HepG2 (cell line): Measurements from ENCODE around the gene G6PC3. TPM values are rescaled to one million over a fixed set of nuclear protein-coding genes. Genes with fewer than 3 reads are reported as not detected.

Experiments
- ATAC-seq: fragments of 200-7000 bp; cut with Tn5 transposase; 3 replicates; pipeline ENCODE4 v1.9.1; 2020; ENCODE audit warnings: mild to moderate bottlenecking, moderate library complexity
- BruUV-seq: library from RNA; stranded (reverse); fragments of 400-500 nt; replicated peaks from 2 replicates; lab custom pipeline; 2021; lab: Mats Ljungman, UMichigan
- CTCF ChIA-PET: fragments of 300-600 bp; formaldehyde crosslinking; extraction: SDS; loops from one replicate; lab custom pipeline; 2021; ENCODE audit warnings: low total read pairs, inconsistent platforms, low intra/inter-chr PET ratio; lab: Yijun Ruan, JAX
- POLR2A ChIA-PET: fragments of 350-600 bp; sonication (Branson Sonifier 250); formaldehyde crosslinking; loops from one replicate; lab custom pipeline; 2020; ENCODE audit warnings: antibody characterized with exemption, inconsistent platforms; lab: Yijun Ruan, JAX
- DNase-seq: peaks from one replicate; pipeline ENCODE4 v3.0.0-alpha.2; 2015; ENCODE audit warnings: low spot score
- FAIRE-seq: peaks from 3 replicates; lab custom pipeline; 2011; peaks lifted over from hg19 to GRCh38; lab: Jason Lieb, UNC
- H2AFZ ChIP-seq: one replicate; pipeline ENCODE4 v1.6.1; 2011; ENCODE audit warnings: low read length, inconsistent platforms
- H3K27ac ChIP-seq: fragments of 300-600 bp; 3 replicates; pipeline ENCODE4 v1.8.0; 2011; ENCODE audit warnings: mixed run types, mild to moderate bottlenecking, mixed read lengths, low read length, inconsistent platforms; ENCODE audit not compliant: insufficient read depth; ENCODE audit errors: extremely low read length
- H3K27me3 ChIP-seq, 2 experiments: fragments of 200-600 bp in 1 of 2; 2 replicates in 1 of 2; 3 replicates in 1 of 2; pipeline versions ENCODE4 v1.6.0 to v1.8.0; 2011; ENCODE audit warnings: low read length in 2 of 2, mild to moderate bottlenecking in 2 of 2, moderate library complexity in 2 of 2, inconsistent platforms in 1 of 2; ENCODE audit not compliant: insufficient read depth in 2 of 2, control insufficient read depth in 1 of 2
- H3K36me3 ChIP-seq, 2 experiments: fragments of 200-600 bp in 1 of 2; replicated peaks in 1 of 2; 2 replicates in 1 of 2; 3 replicates in 1 of 2; pipeline versions ENCODE4 v1.5.1 to v1.8.0; 2011; ENCODE audit warnings: low read length in 2 of 2, inconsistent platforms in 1 of 2; ENCODE audit not compliant: insufficient read depth in 2 of 2, control insufficient read depth in 1 of 2
- H3K4me1 ChIP-seq: 2 replicates; pipeline ENCODE4 v1.5.1; 2012; ENCODE audit warnings: low read length, inconsistent platforms; ENCODE audit not compliant: insufficient read depth
- H3K4me2 ChIP-seq: 2 replicates; pipeline ENCODE4 v1.6.0; 2011; ENCODE audit warnings: low read depth, low read length, inconsistent platforms
- H3K4me3 ChIP-seq, 3 experiments: fragments of 200-600 bp in 1 of 3; sonication (generic), shearing (Covaris generic) in 1 of 3; replicated peaks in 1 of 3; 2 replicates each; pipeline ENCODE4 v1.5.1; 2011 to 2016; ENCODE audit warnings: low read length in 3 of 3, inconsistent platforms in 2 of 3, low read depth in 2 of 3, mild to moderate bottlenecking in 2 of 3, control low read depth in 1 of 3, mixed read lengths in 1 of 3; ENCODE audit not compliant: insufficient read depth in 1 of 3
- H3K79me2 ChIP-seq: one replicate; pipeline ENCODE4 v1.6.1; 2011; ENCODE audit warnings: low read length, inconsistent platforms; ENCODE audit not compliant: insufficient read depth
- H3K9ac ChIP-seq: 2 replicates; pipeline ENCODE4 v1.6.0; 2011; ENCODE audit warnings: mild to moderate bottlenecking, low read depth, low read length, inconsistent platforms; ENCODE audit not compliant: insufficient read depth
- H3K9me3 ChIP-seq: 2 replicates; pipeline ENCODE4 v1.5.1; 2012; ENCODE audit warnings: mild to moderate bottlenecking, low read length
- H4K20me1 ChIP-seq: 2 replicates; pipeline ENCODE4 v1.6.0; 2011; ENCODE audit warnings: inconsistent platforms, mild to moderate bottlenecking, low read length, moderate library complexity; ENCODE audit not compliant: insufficient read depth
- ETV6 ChIP-seq: sonication (generic); formaldehyde crosslinking; conservative IDR thresholded peaks from 2 replicates; pipeline ENCODE4 v1.4.0; 2020; ENCODE audit warnings: missing genetic modification reagents
- GLMP ChIP-seq: sonication (generic); formaldehyde crosslinking; IDR thresholded peaks from 2 replicates; pipeline ENCODE4 v1.9.0; 2021; ENCODE audit warnings: missing genetic modification reagents, mild to moderate bottlenecking, borderline replicate concordance
- HNF1A ChIP-seq, 2 experiments: sonication (generic) in 1 of 2; formaldehyde crosslinking in 1 of 2; IDR thresholded peaks; 2 replicates each; pipeline versions ENCODE4 v1.4.0 to v1.6.1; 2016 to 2020; ENCODE audit warnings: borderline replicate concordance in 1 of 2, low read depth in 1 of 2, mild to moderate bottlenecking in 1 of 2, missing genetic modification reagents in 1 of 2
- KLF15 ChIP-seq: sonication (generic); formaldehyde crosslinking; IDR thresholded peaks from 2 replicates; pipeline ENCODE4 v1.8.1; 2023; ENCODE audit warnings: borderline replicate concordance, mild to moderate bottlenecking, inconsistent platforms, missing genetic modification reagents, mixed read lengths
- ZBTB14 ChIP-seq: sonication (generic); formaldehyde crosslinking; IDR thresholded peaks from 2 replicates; pipeline ENCODE4 v1.4.0; 2020; ENCODE audit warnings: missing genetic modification reagents
- ZFAT ChIP-seq: sonication (generic); formaldehyde crosslinking; conservative IDR thresholded peaks from 2 replicates; pipeline ENCODE4 v1.8.1; 2023; ENCODE audit warnings: missing genetic modification reagents, inconsistent platforms
- ZNF3 ChIP-seq: IDR thresholded peaks from 2 replicates; pipeline ENCODE4 v1.7.0; 2017; ENCODE audit warnings: inconsistent platforms
- ZNF510 ChIP-seq: sonication (generic); formaldehyde crosslinking; IDR thresholded peaks from 2 replicates; pipeline ENCODE4 v1.4.0; 2020; ENCODE audit warnings: low read depth, mild to moderate bottlenecking, missing genetic modification reagents
- ZNF605 ChIP-seq: sonication (generic); formaldehyde crosslinking; IDR thresholded peaks from 2 replicates; pipeline ENCODE4 v1.8.0; 2022; ENCODE audit warnings: mild to moderate bottlenecking, missing genetic modification reagents
- ZSCAN21 ChIP-seq: sonication (generic); formaldehyde crosslinking; IDR thresholded peaks from 2 replicates; pipeline ENCODE4 v1.8.0; 2022; ENCODE audit warnings: mild to moderate bottlenecking, missing genetic modification reagents, moderate library complexity, borderline replicate concordance
- WGBS: methylation state at CpG from one replicate; pipeline ENCODE4 v1.1.6; 2017; ENCODE audit warnings: low lambda C conversion rate; 5-methylcytosine and 5-hydroxymethylcytosine counted together
- in situ Hi-C: cut with HindIII; loops from 2 replicates; pipeline ENCODE4 v1.10.0; 2017; ENCODE audit warnings: low pct_unique_long_range_greater_than_20kb; ENCODE audit not compliant: extremely low pct_ligation_motif_present
- intact Hi-C: fragments of 100-400 bp; cut with micrococcal nuclease; formaldehyde crosslinking; loops from one replicate; pipeline ENCODE4 v1.10.0; 2022; ENCODE audit not compliant: unreplicated experiment
- polyA plus RNA-seq, 8 experiments: library from polyadenylated mRNA; depleted of rRNA in 3 of 8; stranded (reverse) in 7 of 8; unstranded in 1 of 8; fragments of >200 nt; fragmentation: Illumina TruSeq in 4 of 8; extraction: Trizol in 4 of 8; gene quantifications; 2 replicates each; pipeline versions ENCODE4 v1.2.1 to v1.2.3, GENCODE V29; 2011 to 2016; ENCODE audit warnings: low read depth in 4 of 8, missing spikeins in 1 of 8, mixed read lengths in 1 of 8; ENCODE audit not compliant: insufficient read depth in 1 of 8
- total RNA-seq, 5 experiments: library from RNA; depleted of rRNA; stranded (reverse); fragments of >200 nt; fragmentation: Illumina TruSeq; extraction: Trizol; gene quantifications; 2 replicates each; pipeline ENCODE4 v1.2.3, GENCODE V29; 2016; ENCODE audit warnings: low read depth in 1 of 5

The G6PC3 gene
- total and polyA plus RNA-seq, 2 of the 13 experiments (the other 11 are each of a cell fraction or from before 2014, with no cell fraction given), result 38.5 to 75.8 TPM

GRCh38 chr17:44120851-44121605 is 50.5 kb downstream of the G6PC3 start:
- ChIA-PET CTCF (interaction anchor here (0.7 to 0.9 kb wide), 2 partner anchors 37 to 210 kb away, joined by 3 to 4 read pairs; no protein-coding TSS in a partner anchor), POLR2A (interaction anchor here (1.1 to 4.1 kb wide), 3 partner anchors 11 to 79 kb away, joined by 3 to 83 read pairs (median 5); partner anchors contain the start of gene ATXN7L3)
- in situ Hi-C loops (loop anchor here (5.0 kb wide), 1 partner anchor 39 kb away; no protein-coding TSS in a partner anchor), intact Hi-C loops (loop anchor here (5.0 kb wide), 1 partner anchor 46 kb away; no protein-coding TSS in a partner anchor)
- Histone ChIP-seq H3K27ac (no peak overlapping the region), H3K27me3 (peaks cover 2 to 11% of the 10 kb centered on the region in 2 experiments; a peak in 2 of 5 replicates), H3K9me3 (no peaks in the 10 kb centered on the region), H3K4me3 (no peak overlapping the region), H3K36me3 (no peaks in the 10 kb centered on the region; a peak in 1 of 5 replicates), H3K4me2 (peak overlapping the region; percentile 88; the same call in 1 of the 2 replicates), H3K9ac (no peak overlapping the region), H3K79me2 (peaks cover 3% of the 10 kb centered on the region), H3K4me1 (peaks cover 29% of the 10 kb centered on the region), H2AFZ (no peak overlapping the region), H4K20me1 (peaks cover 35% of the 10 kb centered on the region; the same call in 1 of the 2 replicates)
- TF ChIP-seq KLF15 (CRISPR knock-in tag) (no peak), GLMP (no peak), ETV6 (no peak), ZNF510 (no peak), ZNF605 (CRISPR knock-in tag) (no peak), ZBTB14 (no peak), HNF1A (IDR thresholded peaks at IDR 0.05; ENCODE audit: low read depth) (no peak), HNF1A (CRISPR knock-in tag; IDR thresholded peaks at IDR 0.05; ENCODE audit: borderline replicate concordance) (no peak), ZFAT (no peak), ZSCAN21 (CRISPR knock-in tag) (no peak), ZNF3 (CRISPR knock-in tag) (no peak)
- no peak for ATAC-seq
- TSS peak; percentile 3 for BruUV-seq
- 58% methylated on average over 9 of the region's 9 CpGs for WGBS
- DNase-seq, result no peak
- FAIRE-seq, result no peak
